Esophagus squamous epithelium (tissue), 5 donors: Measurements from ENCODE around the gene AEBP1. TPM values are rescaled to one million over a fixed set of nuclear protein-coding genes. Genes with fewer than 3 reads are reported as not detected.
A peak's percentile ranks its signal among the peaks of the same experiment; 100 is the strongest.

Source experiments
- DNase-seq: peaks from one replicate; lab custom pipeline; 2025; lab: John Stamatoyannopoulos, UW
- H3K27ac ChIP-seq, 4 donors: fragments of 200-600 bp; sonication (generic); one replicate each; pipeline ENCODE4 v1.5.1; 2016 to 2019; ENCODE audit warnings: mild to moderate bottlenecking in 1 of 4
- H3K27me3 ChIP-seq, 4 donors: fragments of 200-600 bp; sonication (generic); 1 replicate in 3 of 4; 2 replicates in 1 of 4; pipeline versions ENCODE4 v1.5.1 to v1.6.0; 2017 to 2021; ENCODE audit warnings: antibody characterized with exemption in 1 of 4
- H3K36me3 ChIP-seq, 3 donors: fragments of 200-600 bp; sonication (generic); one replicate each; pipeline ENCODE4 v1.5.1; 2016 to 2019
- H3K4me1 ChIP-seq, 3 donors: fragments of 200-600 bp; sonication (generic); one replicate each; pipeline ENCODE4 v1.5.1; 2017 to 2019
- H3K4me3 ChIP-seq, 4 donors: fragments of 200-600 bp; sonication (generic); 1 replicate in 3 of 4; 2 replicates in 1 of 4; pipeline ENCODE4 v1.5.1; 2016 to 2019; ENCODE audit warnings: mild to moderate bottlenecking in 2 of 4, moderate library complexity in 1 of 4
- H3K9me3 ChIP-seq, 3 donors: fragments of 200-600 bp; sonication (generic); one replicate each; pipeline ENCODE4 v1.5.1; 2016 to 2019
- CTCF ChIP-seq, 6 experiments: fragments of 450-650 bp in 4 of 6; fragments of 200-600 bp in 2 of 6; sonication (generic) in 2 of 6; IDR thresholded peaks; one replicate each; pipeline ENCODE4 v1.5.1; 2016 to 2019; ENCODE audit warnings: antibody characterized with exemption in 6 of 6, mild to moderate bottlenecking in 4 of 6, moderate library complexity in 4 of 6
- POLR2A ChIP-seq, 4 donors: fragments of 450-650 bp; IDR thresholded peaks; one replicate each; pipeline ENCODE4 v1.6.1; 2017; ENCODE audit warnings: antibody characterized with exemption in 4 of 4, mild to moderate bottlenecking in 4 of 4, moderate library complexity in 3 of 4
- WGBS, 2 donors: methylation state at CpG; one replicate each; pipeline ENCODE4 v1.1.5; 2018; 5-methylcytosine and 5-hydroxymethylcytosine counted together
- intact Hi-C: fragments of 100-400 bp; cut with DNase I; formaldehyde crosslinking; loops from one replicate; pipeline ENCODE4 v1.15.0; 2022
- total RNA-seq, 4 donors: library from RNA; depleted of rRNA; stranded (reverse); fragments of >200 nt; gene quantifications; one replicate each; pipeline ENCODE4 v1.1.0, GENCODE V29; 2016
- donor health status: DM: yes; HTN: yes; CAD: no.

AEBP1 gene
- total RNA-seq, 4 donors from 2014 or later = 4.6 to 83.9 (median 25.2) TPM

- Histone ChIP-seq H3K27ac (peak overlapping the region in 2 of 4 donors; percentile 4 to 13), H3K27me3 (no peaks in the 10 kb centered on the region), H3K4me3 (no peak overlapping the region), H3K4me1 (peaks cover 16 to 49% (median 28%) of the 10 kb centered on the region in 3 donors), H3K9me3 (no peaks in the 10 kb centered on the region), H3K36me3 (peaks cover 20 to 39% (median 35%) of the 10 kb centered on the region in 3 donors)
- no peak for TF ChIP-seq POLR2A (IDR thresholded peaks at IDR 0.05)
- no peak for TF ChIP-seq CTCF (IDR thresholded peaks at IDR 0.05)
- no peak for DNase-seq
- WGBS, 2 donors = 39 to 47% methylated on average over 7 to 15 of the region's 16 CpGs
- intact Hi-C loops = no loop called here
These were observed 40.1 kb upstream of the AEBP1 start for GRCh38 chr7:44063894-44064651.

- H3K36me3 ChIP-seq = peaks cover 12 to 31% (median 27%) of the 10 kb centered on the region in 3 donors
- peaks cover 16 to 41% (median 23%) of the 10 kb centered on the region in 3 donors for H3K4me1 ChIP-seq
- intact Hi-C loops = no loop called here
- no peak for DNase-seq
- no peaks in the 10 kb centered on the region for H3K27me3 ChIP-seq
- no peaks in the 10 kb centered on the region for H3K9me3 ChIP-seq
- WGBS, 2 donors = 13 to 20% methylated on average over 3 to 29 of the region's 33 CpGs
- TF ChIP-seq CTCF (IDR thresholded peaks at IDR 0.05) (no peak), POLR2A (IDR thresholded peaks at IDR 0.05) (no peak)
- H3K27ac ChIP-seq = no peak overlapping the region
- no peak overlapping the region for H3K4me3 ChIP-seq
These were observed 39.2 kb upstream of the AEBP1 start for GRCh38 chr7:44064791-44065430.

- TF ChIP-seq CTCF (IDR thresholded peaks at IDR 0.05) (no peak), POLR2A (IDR thresholded peaks at IDR 0.05) (no peak)
- no peaks in the 10 kb centered on the region for H3K9me3 ChIP-seq
- no peak for DNase-seq
These were observed 38.6 kb upstream of the AEBP1 start, which contains the start of gene PGAM2 for GRCh38 chr7:44065431-44066110. Gene PGAM2, minus strand, starts transcription at chr7:44065567. Its CDS starts 38 bp downstream, at chr7:44065529.

GRCh38 chr7:44066111-44066460 is 38.1 kb upstream of the AEBP1 start:
- DNase-seq = no peak
- intact Hi-C loops = no loop called here
- Histone ChIP-seq H3K36me3 (peaks cover under 1 to 19% (median 15%) of the 10 kb centered on the region in 3 donors), H3K4me3 (no peak overlapping the region), H3K9me3 (no peaks in the 10 kb centered on the region), H3K27me3 (no peaks in the 10 kb centered on the region), H3K27ac (no peak overlapping the region), H3K4me1 (peaks cover 16 to 51% (median 28%) of the 10 kb centered on the region in 3 donors)
- 30 to 42% methylated on average over 4 to 5 of the region's 6 CpGs for WGBS, 2 donors
- no peak for TF ChIP-seq CTCF (IDR thresholded peaks at IDR 0.05)
- TF ChIP-seq POLR2A (IDR thresholded peaks at IDR 0.05) = no peak

More at GRCh38 chr7:44065431-44066110, 38.6 kb upstream of the AEBP1 start, which contains the start of gene PGAM2:
- Histone ChIP-seq H3K4me3 (no peak within 1 kb of the TSS), H3K27ac (no peak within 1 kb of the TSS), H3K36me3 (peaks cover 6 to 24% (median 20%) of the 10 kb centered on the region in 3 donors), H3K27me3 (no peaks in the 10 kb centered on the region), H3K4me1 (peaks cover 16 to 46% (median 23%) of the 10 kb centered on the region in 3 donors)
- intact Hi-C loops = no loop called here
- WGBS, 2 donors = 7 to 25% methylated on average over 3 of the region's 14 CpGs
